Lung (tissue), 12 donors: ENCODE results near the gene CMIP. TPM values are rescaled to one million over a fixed set of nuclear protein-coding genes. Genes with fewer than 3 reads are reported as not detected.
A peak's percentile ranks its signal among the peaks of the same experiment; 100 is the strongest.

Experiments
- ATAC-seq: fragments of 200-7000 bp; cut with Tn5 transposase; one replicate; pipeline ENCODE4 v1.9.1; 2020; ENCODE audit warnings: moderate number of reproducible peaks; ENCODE audit not compliant: insufficient read depth, low FRiP score
- DNase-seq, 3 donors: peaks; one replicate each; pipeline ENCODE4 v3.0.0-alpha.2; 2013 to 2017
- H3K27ac ChIP-seq, 2 donors: one replicate each; pipeline ENCODE4 v1.5.1; 2013; ENCODE audit warnings: mild to moderate bottlenecking in 2 of 2, moderate library complexity in 2 of 2, control low read depth in 1 of 2, inconsistent platforms in 1 of 2, low read depth in 1 of 2, low read length in 1 of 2
- H3K27me3 ChIP-seq, 3 donors: one replicate each; pipeline ENCODE4 v1.5.1; 2013; ENCODE audit warnings: low read length in 2 of 3; ENCODE audit not compliant: control insufficient read depth in 3 of 3, insufficient read depth in 3 of 3
- H3K36me3 ChIP-seq, 4 donors: one replicate each; pipeline ENCODE4 v1.5.1; 2013; ENCODE audit warnings: low read length in 4 of 4, mild to moderate bottlenecking in 1 of 4, moderate library complexity in 1 of 4; ENCODE audit not compliant: control insufficient read depth in 4 of 4, insufficient read depth in 4 of 4
- H3K4me1 ChIP-seq, 5 donors: one replicate each; pipeline ENCODE4 v1.5.1; 2013; ENCODE audit warnings: low read length in 5 of 5, mild to moderate bottlenecking in 2 of 5, moderate library complexity in 1 of 5; ENCODE audit not compliant: control insufficient read depth in 5 of 5, insufficient read depth in 5 of 5
- H3K4me3 ChIP-seq: one replicate; pipeline ENCODE4 v1.5.1; 2013; ENCODE audit warnings: mild to moderate bottlenecking, control low read depth, moderate library complexity
- H3K9ac ChIP-seq, 2 donors: one replicate each; pipeline ENCODE4 v1.5.1; 2013; ENCODE audit warnings: low read length in 2 of 2, control low read depth in 1 of 2; ENCODE audit not compliant: insufficient read depth in 1 of 2
- H3K9me3 ChIP-seq, 4 donors: one replicate each; pipeline ENCODE4 v1.5.1; 2013; ENCODE audit warnings: low read length in 3 of 4, mild to moderate bottlenecking in 1 of 4, moderate library complexity in 1 of 4; ENCODE audit not compliant: control insufficient read depth in 4 of 4, insufficient read depth in 3 of 4
- WGBS, 2 donors: extraction: QIAGEN DNeasy Blood & Tissue Kit; methylation state at CpG; one replicate each; pipeline ENCODE4 v1.1.7; 2013; 5-methylcytosine and 5-hydroxymethylcytosine counted together
- polyA plus RNA-seq, 2 donors: library from polyadenylated mRNA; stranded (reverse); fragments of 200-250 nt; gene quantifications; one replicate each; pipeline ENCODE4 v1.2.1, GENCODE V29; 2013
- total RNA-seq, 2 donors: library from RNA; depleted of rRNA in 1 of 2; stranded (reverse); fragments of >200 nt in 1 of 2; gene quantifications; one replicate each; pipeline ENCODE4 v1.2.1, GENCODE V29; 2014 to 2021
- TF ChIP-seq, protein P1 (sequence below): IDR thresholded peaks from 2 replicates; pipeline ENCODE4 v1.5.1; 2012; ENCODE audit warnings: mild to moderate bottlenecking; ENCODE audit errors: control extremely low read depth, extremely low read depth
- donor health status: control.
- donor health status: control.
- donor health status: Bipolar disorder and iron deficiency.
- donor health status: healthy.
- donor health status: DM: yes; HTN: yes; CAD: no.

Gene CMIP
- total and polyA plus RNA-seq, 4 donors, result 11.8 to 80.5 (median 48.6) TPM

DNA sequence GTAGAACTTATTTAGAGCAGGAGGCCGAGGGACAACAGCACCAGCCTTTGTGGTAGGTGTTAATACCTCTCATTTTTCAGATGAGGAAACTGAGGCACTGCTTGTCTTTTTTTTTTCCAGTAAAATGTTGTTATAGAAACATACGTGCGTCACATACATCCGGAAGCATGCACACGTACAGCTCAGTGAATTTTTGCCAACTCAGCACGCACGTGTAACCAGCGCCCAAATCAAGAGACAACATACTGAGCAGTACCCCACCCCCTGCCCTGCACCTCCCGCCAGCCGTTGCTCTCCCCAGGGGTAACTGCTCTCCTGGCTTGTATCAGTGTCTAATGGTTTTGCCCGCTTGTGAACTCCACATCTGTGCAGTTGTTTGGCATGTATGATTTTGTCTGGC, 92.0 kb downstream of the CMIP start:
- Histone ChIP-seq H3K36me3 (peaks cover 0 to 4% (median 1%) of the 10 kb centered on the region in 4 donors), H3K9me3 (peaks cover 0 to 2% (median 0%) of the 10 kb centered on the region in 4 donors), H3K27me3 (no peaks in the 10 kb centered on the region), H3K27ac (no peak overlapping the region), H3K9ac (no peak overlapping the region), H3K4me3 (no peak overlapping the region), H3K4me1 (peaks cover 0 to 22% (median 12%) of the 10 kb centered on the region in 5 donors)
- DNase-seq, result no peak
- ATAC-seq, result no peak
- TF ChIP-seq, protein P1, sequence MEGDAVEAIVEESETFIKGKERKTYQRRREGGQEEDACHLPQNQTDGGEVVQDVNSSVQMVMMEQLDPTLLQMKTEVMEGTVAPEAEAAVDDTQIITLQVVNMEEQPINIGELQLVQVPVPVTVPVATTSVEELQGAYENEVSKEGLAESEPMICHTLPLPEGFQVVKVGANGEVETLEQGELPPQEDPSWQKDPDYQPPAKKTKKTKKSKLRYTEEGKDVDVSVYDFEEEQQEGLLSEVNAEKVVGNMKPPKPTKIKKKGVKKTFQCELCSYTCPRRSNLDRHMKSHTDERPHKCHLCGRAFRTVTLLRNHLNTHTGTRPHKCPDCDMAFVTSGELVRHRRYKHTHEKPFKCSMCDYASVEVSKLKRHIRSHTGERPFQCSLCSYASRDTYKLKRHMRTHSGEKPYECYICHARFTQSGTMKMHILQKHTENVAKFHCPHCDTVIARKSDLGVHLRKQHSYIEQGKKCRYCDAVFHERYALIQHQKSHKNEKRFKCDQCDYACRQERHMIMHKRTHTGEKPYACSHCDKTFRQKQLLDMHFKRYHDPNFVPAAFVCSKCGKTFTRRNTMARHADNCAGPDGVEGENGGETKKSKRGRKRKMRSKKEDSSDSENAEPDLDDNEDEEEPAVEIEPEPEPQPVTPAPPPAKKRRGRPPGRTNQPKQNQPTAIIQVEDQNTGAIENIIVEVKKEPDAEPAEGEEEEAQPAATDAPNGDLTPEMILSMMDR, result no peak
- WGBS, 2 donors, result 88 to 90% methylated on average over 11 of the region's 11 CpGs

DNA sequence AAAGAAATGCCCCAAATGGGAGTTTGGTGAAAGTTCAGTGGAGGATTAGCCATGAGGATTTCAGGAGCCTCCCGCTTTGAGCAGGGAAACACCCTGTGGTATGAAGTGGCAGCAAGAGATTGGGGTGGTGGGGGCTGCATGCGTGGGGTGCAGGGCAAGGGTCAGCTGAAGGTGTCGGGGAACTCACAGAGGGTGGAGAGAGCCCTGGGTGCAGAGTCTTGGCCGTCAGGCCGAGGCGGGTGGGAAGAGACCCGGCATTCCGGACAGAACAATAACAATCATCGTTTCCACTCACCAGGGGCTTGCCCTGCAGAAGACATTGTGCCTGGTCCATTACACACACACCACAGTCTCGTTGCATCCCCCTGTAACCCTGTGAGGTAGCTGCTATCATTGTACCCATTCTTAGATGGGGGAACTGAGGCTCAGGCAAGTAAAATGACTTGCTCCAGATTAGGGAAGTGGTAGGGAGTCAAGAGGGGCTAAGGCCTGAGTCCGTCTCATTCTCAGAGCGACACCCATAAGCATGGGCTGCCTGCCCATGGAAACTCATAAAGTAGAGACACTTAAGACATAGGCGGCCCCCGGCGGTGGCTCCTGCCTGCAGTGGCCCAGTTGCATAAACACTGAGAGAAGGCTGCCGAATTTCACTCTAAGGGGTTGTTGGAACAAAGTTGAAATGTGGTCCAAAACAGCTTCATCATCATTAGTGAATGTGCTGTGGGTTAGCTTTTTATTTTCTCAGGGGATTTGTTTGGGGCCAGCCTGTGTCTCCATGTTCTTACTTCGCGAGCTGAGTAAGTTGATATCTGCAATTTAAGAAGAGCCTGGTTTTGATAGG, 93.3 kb downstream of the CMIP start:
- peaks cover 0 to 26% (median 14%) of the 10 kb centered on the region in 5 donors for H3K4me1 ChIP-seq
- ATAC-seq, result no peak

DNA sequence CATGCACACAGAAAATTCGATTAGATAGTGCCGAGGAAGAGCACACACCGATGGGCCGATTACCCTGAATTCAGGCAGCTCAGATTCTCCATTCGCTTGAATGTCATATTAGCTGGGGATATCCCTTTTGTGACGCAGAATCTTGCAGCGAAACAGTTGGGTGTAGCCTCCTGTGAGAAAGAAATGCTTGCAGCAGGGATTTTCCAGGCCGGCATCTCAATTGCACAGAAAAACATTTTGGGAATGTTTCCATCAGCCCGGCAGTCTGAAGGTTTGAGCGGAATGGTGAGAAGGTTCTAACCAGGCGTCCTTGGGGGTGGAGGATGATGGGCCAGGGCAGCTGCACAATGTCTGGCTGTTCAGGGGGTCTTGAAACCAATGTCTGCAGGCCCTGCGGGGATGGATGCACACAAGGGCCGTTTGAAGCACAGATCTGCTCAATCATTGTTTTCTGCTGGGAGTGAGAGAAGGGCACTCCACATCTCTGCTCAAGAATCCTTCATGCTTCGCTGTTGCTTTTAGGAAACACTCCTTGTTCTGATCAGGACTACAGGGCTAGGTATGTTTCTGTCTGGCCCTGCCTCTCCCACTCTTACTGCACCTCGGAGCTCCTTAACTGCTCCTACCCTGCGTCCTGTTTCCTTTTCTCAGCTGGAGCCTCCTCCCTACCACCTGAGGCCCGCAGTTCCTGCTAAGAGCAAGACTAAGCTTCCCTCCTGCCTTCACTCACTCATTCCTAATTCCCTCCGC, 94.6 kb downstream of the CMIP start:
- Histone ChIP-seq H3K36me3 (no peaks in the 10 kb centered on the region), H3K27me3 (no peaks in the 10 kb centered on the region), H3K4me3 (no peak overlapping the region), H3K9me3 (no peaks in the 10 kb centered on the region), H3K9ac (peak overlapping the region in 1 of 2 donors; percentile 26), H3K4me1 (peaks cover 0 to 39% (median 21%) of the 10 kb centered on the region in 5 donors), H3K27ac (peak overlapping the region in 1 of 2 donors; percentile 64)
- ATAC-seq (no peak), DNase-seq (peak in 1 of 3 donors; percentile 42)
- 66 to 75% methylated on average over 18 of the region's 18 CpGs for WGBS, 2 donors
- TF ChIP-seq, protein P1, result no peak

More for the DNA sequence above, 93.3 kb downstream of the CMIP start:
- Histone ChIP-seq H3K9me3 (no peaks in the 10 kb centered on the region), H3K4me3 (no peak overlapping the region), H3K9ac (no peak overlapping the region), H3K27ac (no peak overlapping the region), H3K36me3 (no peaks in the 10 kb centered on the region), H3K27me3 (no peaks in the 10 kb centered on the region)
- 89% methylated on average over 18 of the region's 18 CpGs for WGBS, 2 donors
- peak; percentile 68 to 84 (median 79) for DNase-seq
- TF ChIP-seq, protein P1, result no peak
